HepG2 (cell line): ENCODE results near the gene R3HDM1. TPM values are rescaled to one million over a fixed set of nuclear protein-coding genes. Genes with fewer than 3 reads are reported as not detected.

Source experiments
- ATAC-seq: fragments of 200-7000 bp; cut with Tn5 transposase; 3 replicates; pipeline ENCODE4 v1.9.1; 2020; ENCODE audit warnings: mild to moderate bottlenecking, moderate library complexity
- BruUV-seq: library from RNA; stranded (reverse); fragments of 400-500 nt; replicated peaks from 2 replicates; lab custom pipeline; 2021; lab: Mats Ljungman, UMichigan
- CTCF ChIA-PET: fragments of 300-600 bp; formaldehyde crosslinking; extraction: SDS; loops from one replicate; lab custom pipeline; 2021; ENCODE audit warnings: low total read pairs, inconsistent platforms, low intra/inter-chr PET ratio; lab: Yijun Ruan, JAX
- POLR2A ChIA-PET: fragments of 350-600 bp; sonication (Branson Sonifier 250); formaldehyde crosslinking; loops from one replicate; lab custom pipeline; 2020; ENCODE audit warnings: antibody characterized with exemption, inconsistent platforms; lab: Yijun Ruan, JAX
- DNase-seq: peaks from one replicate; pipeline ENCODE4 v3.0.0-alpha.2; 2015; ENCODE audit warnings: low spot score
- FAIRE-seq: peaks from 3 replicates; lab custom pipeline; 2011; peaks lifted over from hg19 to GRCh38; lab: Jason Lieb, UNC
- H2AFZ ChIP-seq: one replicate; pipeline ENCODE4 v1.6.1; 2011; ENCODE audit warnings: low read length, inconsistent platforms
- H3K27ac ChIP-seq: fragments of 300-600 bp; 3 replicates; pipeline ENCODE4 v1.8.0; 2011; ENCODE audit warnings: mixed run types, mild to moderate bottlenecking, mixed read lengths, low read length, inconsistent platforms; ENCODE audit not compliant: insufficient read depth; ENCODE audit errors: extremely low read length
- H3K27me3 ChIP-seq, 2 experiments: fragments of 200-600 bp in 1 of 2; 2 replicates in 1 of 2; 3 replicates in 1 of 2; pipeline versions ENCODE4 v1.6.0 to v1.8.0; 2011; ENCODE audit warnings: low read length in 2 of 2, mild to moderate bottlenecking in 2 of 2, moderate library complexity in 2 of 2, inconsistent platforms in 1 of 2; ENCODE audit not compliant: insufficient read depth in 2 of 2, control insufficient read depth in 1 of 2
- H3K36me3 ChIP-seq, 2 experiments: fragments of 200-600 bp in 1 of 2; replicated peaks in 1 of 2; 2 replicates in 1 of 2; 3 replicates in 1 of 2; pipeline versions ENCODE4 v1.5.1 to v1.8.0; 2011; ENCODE audit warnings: low read length in 2 of 2, inconsistent platforms in 1 of 2; ENCODE audit not compliant: insufficient read depth in 2 of 2, control insufficient read depth in 1 of 2
- H3K4me1 ChIP-seq: 2 replicates; pipeline ENCODE4 v1.5.1; 2012; ENCODE audit warnings: low read length, inconsistent platforms; ENCODE audit not compliant: insufficient read depth
- H3K4me2 ChIP-seq: 2 replicates; pipeline ENCODE4 v1.6.0; 2011; ENCODE audit warnings: low read depth, low read length, inconsistent platforms
- H3K4me3 ChIP-seq, 3 experiments: fragments of 200-600 bp in 1 of 3; sonication (generic), shearing (Covaris generic) in 1 of 3; replicated peaks in 1 of 3; 2 replicates each; pipeline ENCODE4 v1.5.1; 2011 to 2016; ENCODE audit warnings: low read length in 3 of 3, inconsistent platforms in 2 of 3, low read depth in 2 of 3, mild to moderate bottlenecking in 2 of 3, control low read depth in 1 of 3, mixed read lengths in 1 of 3; ENCODE audit not compliant: insufficient read depth in 1 of 3
- H3K79me2 ChIP-seq: one replicate; pipeline ENCODE4 v1.6.1; 2011; ENCODE audit warnings: low read length, inconsistent platforms; ENCODE audit not compliant: insufficient read depth
- H3K9ac ChIP-seq: 2 replicates; pipeline ENCODE4 v1.6.0; 2011; ENCODE audit warnings: mild to moderate bottlenecking, low read depth, low read length, inconsistent platforms; ENCODE audit not compliant: insufficient read depth
- H3K9me3 ChIP-seq: 2 replicates; pipeline ENCODE4 v1.5.1; 2012; ENCODE audit warnings: mild to moderate bottlenecking, low read length
- H4K20me1 ChIP-seq: 2 replicates; pipeline ENCODE4 v1.6.0; 2011; ENCODE audit warnings: inconsistent platforms, mild to moderate bottlenecking, low read length, moderate library complexity; ENCODE audit not compliant: insufficient read depth
- AGO2 ChIP-seq: fragments of 200-400 bp; formaldehyde crosslinking; optimal IDR thresholded peaks from 2 replicates; pipeline ENCODE3; 2017; ENCODE audit warnings: mild to moderate bottlenecking, low read depth, low read length, moderate library complexity
- E2F1 ChIP-seq: sonication (generic); formaldehyde crosslinking; IDR thresholded peaks from 2 replicates; pipeline ENCODE4 v1.5.0; 2020; ENCODE audit warnings: missing genetic modification reagents
- HES4 ChIP-seq: sonication (generic); formaldehyde crosslinking; IDR thresholded peaks from 2 replicates; pipeline ENCODE4 v1.9.0; 2021; ENCODE audit warnings: mild to moderate bottlenecking, missing genetic modification reagents, borderline replicate concordance
- HOXA9 ChIP-seq: sonication (generic); formaldehyde crosslinking; IDR thresholded peaks from 2 replicates; pipeline ENCODE4 v1.8.1; 2022; ENCODE audit warnings: missing genetic modification reagents, mild to moderate bottlenecking, moderate library complexity, borderline replicate concordance
- KDM3A ChIP-seq: IDR thresholded peaks from 2 replicates; pipeline ENCODE4 v1.6.1; 2018; ENCODE audit warnings: low read depth, missing compliant biosample characterization
- POLR2A ChIP-seq, 2 experiments: IDR thresholded peaks; 2 replicates each; pipeline ENCODE4 v1.6.1; 2011; ENCODE audit warnings: low read depth in 2 of 2, low read length in 2 of 2, mild to moderate bottlenecking in 1 of 2, moderate library complexity in 1 of 2; ENCODE audit not compliant: insufficient read depth in 1 of 2
- TMF1 ChIP-seq: sonication (generic); formaldehyde crosslinking; IDR thresholded peaks from 2 replicates; pipeline ENCODE4 v1.8.1; 2022; ENCODE audit warnings: low read depth, missing genetic modification reagents
- ZFYVE20 ChIP-seq: sonication (generic); formaldehyde crosslinking; IDR thresholded peaks from 2 replicates; pipeline ENCODE4 v1.8.0; 2023; ENCODE audit warnings: low read depth, mild to moderate bottlenecking, moderate library complexity, missing genetic modification reagents, borderline replicate concordance
- ZNF225 ChIP-seq: sonication (generic); formaldehyde crosslinking; IDR thresholded peaks from 2 replicates; pipeline ENCODE4 v1.4.0; 2020; ENCODE audit warnings: mild to moderate bottlenecking, missing genetic modification reagents
- ZNF446 ChIP-seq: sonication (generic); formaldehyde crosslinking; IDR thresholded peaks from 2 replicates; pipeline ENCODE4 v1.5.0; 2020; ENCODE audit warnings: mild to moderate bottlenecking, missing genetic modification reagents
- ZNF607 ChIP-seq: sonication (generic); formaldehyde crosslinking; IDR thresholded peaks from 2 replicates; pipeline ENCODE4 v1.5.1; 2020; ENCODE audit warnings: missing genetic modification reagents, mild to moderate bottlenecking, borderline replicate concordance
- ZNF724P ChIP-seq: sonication (generic); formaldehyde crosslinking; IDR thresholded peaks from 2 replicates; pipeline ENCODE4 v1.8.0; 2022; ENCODE audit warnings: missing genetic modification reagents, borderline replicate concordance
- WGBS: methylation state at CpG from one replicate; pipeline ENCODE4 v1.1.6; 2017; ENCODE audit warnings: low lambda C conversion rate; 5-methylcytosine and 5-hydroxymethylcytosine counted together
- in situ Hi-C: cut with HindIII; loops from 2 replicates; pipeline ENCODE4 v1.10.0; 2017; ENCODE audit warnings: low pct_unique_long_range_greater_than_20kb; ENCODE audit not compliant: extremely low pct_ligation_motif_present
- intact Hi-C: fragments of 100-400 bp; cut with micrococcal nuclease; formaldehyde crosslinking; loops from one replicate; pipeline ENCODE4 v1.10.0; 2022; ENCODE audit not compliant: unreplicated experiment
- polyA plus RNA-seq, 8 experiments: library from polyadenylated mRNA; depleted of rRNA in 3 of 8; stranded (reverse) in 7 of 8; unstranded in 1 of 8; fragments of >200 nt; fragmentation: Illumina TruSeq in 4 of 8; extraction: Trizol in 4 of 8; gene quantifications; 2 replicates each; pipeline versions ENCODE4 v1.2.1 to v1.2.3, GENCODE V29; 2011 to 2016; ENCODE audit warnings: low read depth in 4 of 8, missing spikeins in 1 of 8, mixed read lengths in 1 of 8; ENCODE audit not compliant: insufficient read depth in 1 of 8
- total RNA-seq, 5 experiments: library from RNA; depleted of rRNA; stranded (reverse); fragments of >200 nt; fragmentation: Illumina TruSeq; extraction: Trizol; gene quantifications; 2 replicates each; pipeline ENCODE4 v1.2.3, GENCODE V29; 2016; ENCODE audit warnings: low read depth in 1 of 5

The R3HDM1 gene
- total and polyA plus RNA-seq, 2 of the 13 experiments (the other 11 are each of a cell fraction or from before 2014, with no cell fraction given): 15.7 to 54.3 TPM

- no peaks in the 10 kb centered on the region for H3K9me3 ChIP-seq
- in situ Hi-C loops: no loop called here
- H3K36me3 ChIP-seq: peaks cover 10 to 35% of the 10 kb centered on the region in 2 experiments; a peak in 4 of 5 replicates
- CTCF ChIA-PET: no interaction called here
- FAIRE-seq: no peak
- 97% methylated on average over 7 of the region's 7 CpGs for WGBS
- no peak overlapping the region for H3K27ac ChIP-seq
- H3K27me3 ChIP-seq: no peaks in the 10 kb centered on the region
- H4K20me1 ChIP-seq: no peaks in the 10 kb centered on the region
- TF ChIP-seq ZNF225: no peak
- TF ChIP-seq, all 625 proteins: peak for 0
- intact Hi-C loops: loop anchor here (5.0 kb wide), 1 partner anchor 601 kb away; no protein-coding TSS in a partner anchor
- no TSS peak for BruUV-seq
- no peak for ATAC-seq
- POLR2A ChIA-PET: no interaction called here
- Histone ChIP-seq H2AFZ (no peak overlapping the region), H3K4me1 (peaks cover 5% of the 10 kb centered on the region; the same call in 1 of the 2 replicates), H3K4me3 (no peak overlapping the region), H3K79me2 (peaks cover 3% of the 10 kb centered on the region), H3K9ac (no peak overlapping the region), H3K4me2 (no peak overlapping the region)
- DNase-seq: no peak
Observed at GRCh38 chr2:135603543-135603942, 72.3 kb downstream of the R3HDM1 start.

GRCh38 chr2:135607561-135607960 lies 76.3 kb downstream of the R3HDM1 start:
- ATAC-seq (no peak), FAIRE-seq (no peak), DNase-seq (peak; percentile 6)
- no TSS peak for BruUV-seq
- no peaks in the 10 kb centered on the region for H3K9me3 ChIP-seq
- H3K4me1 ChIP-seq: no peaks in the 10 kb centered on the region
- H3K27ac ChIP-seq: no peak overlapping the region
- no peak for TF ChIP-seq ZNF607 (CRISPR knock-in tag)
- TF ChIP-seq HOXA9 (CRISPR knock-in tag): no peak
- TF ChIP-seq KDM3A (CRISPR knock-in tag): no peak
- TF ChIP-seq ZNF446 (CRISPR knock-in tag): no peak
- TF ChIP-seq POLR2A (IDR thresholded peaks at IDR 0.05; ENCODE audit: insufficient read depth in 1 of 2, low read depth in 2 of 2, low read length in 2 of 2): no peak
- no peak for TF ChIP-seq ZFYVE20 (CRISPR knock-in tag)
- no peak for TF ChIP-seq E2F1 (CRISPR knock-in tag)
- TF ChIP-seq TMF1 (CRISPR knock-in tag): no peak
- no peak for TF ChIP-seq ZNF724P
- no peak for TF ChIP-seq HES4 (CRISPR knock-in tag)
- no peak for TF ChIP-seq AGO2
- H3K4me3 ChIP-seq: no peak overlapping the region
- no peaks in the 10 kb centered on the region for H3K27me3 ChIP-seq
- H2AFZ ChIP-seq: no peak overlapping the region
- H3K4me2 ChIP-seq: no peak overlapping the region
- ChIA-PET CTCF (no interaction called here), POLR2A (no interaction called here)
- in situ Hi-C loops (no loop called here), intact Hi-C loops (no loop called here)
- peaks cover 9 to 37% of the 10 kb centered on the region in 2 experiments; a peak in 4 of 5 replicates for H3K36me3 ChIP-seq
- no peaks in the 10 kb centered on the region for H3K79me2 ChIP-seq
- 93% methylated on average over 2 of the region's 2 CpGs for WGBS
- no peaks in the 10 kb centered on the region for H4K20me1 ChIP-seq
- no peak overlapping the region for H3K9ac ChIP-seq
